Measurements from ENCODE around the gene PPIP5K1. TPM values are rescaled to one million over a fixed set of nuclear protein-coding genes. Genes with fewer than 3 reads are reported as not detected.

Gene PPIP5K1
- total RNA-seq, 1 experiment from 2014 or later: 50.9 TPM

- no peaks in the 10 kb centered on the region for H3K9me3 ChIP-seq (ENCODE audit: insufficient read depth, low read depth)
- TF ChIP-seq EZH2 (IDR thresholded peaks at IDR 0.05; ENCODE audit: low read depth) (no peak), CTCF (conservative IDR thresholded peaks at IDR 0.05) (peak; percentile 39; the same call in 1 of the 2 replicates)
- peak overlapping the region; percentile 87; the same call in 1 of the 2 replicates for H3K4me3 ChIP-seq
- POLR2A ChIA-PET (ENCODE audit: unreplicated experiment): interaction anchor here (0.6 to 0.7 kb wide), 2 partner anchors 18 to 257 kb away, joined by 10 to 17 read pairs; partner anchors contain the start of gene TP53BP1
- no peak overlapping the region for H2AFZ ChIP-seq
- H3F3A ChIP-seq (ENCODE audit: insufficient read depth, low read depth): no peaks in the 10 kb centered on the region; the same call in 1 of the 2 replicates
- intact Hi-C loops (cut with micrococcal nuclease; ENCODE audit: unreplicated experiment): no loop called here
- H3K79me2 ChIP-seq (ENCODE audit: low read depth): no peaks in the 10 kb centered on the region
- peak overlapping the region; percentile 95 for H3K4me2 ChIP-seq
- H3K9me2 ChIP-seq (ENCODE audit: insufficient read depth): no peaks in the 10 kb centered on the region
- H4K20me1 ChIP-seq (ENCODE audit: insufficient read depth): no peaks in the 10 kb centered on the region
- no peak overlapping the region for H3K27ac ChIP-seq
- no peaks in the 10 kb centered on the region for H3K36me3 ChIP-seq (ENCODE audit: low read depth)
- H3K4me1 ChIP-seq (replicated peaks; ENCODE audit: insufficient read depth): 0 out of 2 replicates have a peak, but pooled peaks cover 5% of the 10 kb centered on the region
- no TSS peak for BruUV-seq (replicated peaks)
- peak; percentile 24 to 40 for DNase-seq
- H3K27me3 ChIP-seq (ENCODE audit: insufficient read depth, low read depth): no peaks in the 10 kb centered on the region
- CTCF ChIA-PET: no interaction called here
Measured at GRCh38 chr15:43511012-43511885, 78.8 kb downstream of the PPIP5K1 start.

- CTCF ChIA-PET: no interaction called here
Measured at GRCh38 chr15:43510200-43511011, 79.6 kb downstream of the PPIP5K1 start.

More at GRCh38 chr15:43510200-43511011, 79.6 kb downstream of the PPIP5K1 start:
- Histone ChIP-seq H4K20me1 (ENCODE audit: insufficient read depth) (no peaks in the 10 kb centered on the region), H3K27ac (no peak overlapping the region), H3F3A (ENCODE audit: insufficient read depth, low read depth) (no peaks in the 10 kb centered on the region; the same call in 1 of the 2 replicates), H3K36me3 (ENCODE audit: low read depth) (no peaks in the 10 kb centered on the region), H3K4me2 (peak overlapping the region; percentile 95), H3K9me2 (ENCODE audit: insufficient read depth) (no peaks in the 10 kb centered on the region), H3K9me3 (ENCODE audit: insufficient read depth, low read depth) (no peaks in the 10 kb centered on the region), H2AFZ (peak overlapping the region; percentile 94), H3K79me2 (ENCODE audit: low read depth) (no peaks in the 10 kb centered on the region), H3K27me3 (ENCODE audit: insufficient read depth, low read depth) (no peaks in the 10 kb centered on the region), H3K4me3 (peak overlapping the region; percentile 87), H3K4me1 (replicated peaks; ENCODE audit: insufficient read depth) (0 out of 2 replicates have a peak, but pooled peaks cover 5% of the 10 kb centered on the region)
- TF ChIP-seq EZH2 (IDR thresholded peaks at IDR 0.05; ENCODE audit: low read depth): no peak
- TF ChIP-seq CTCF (conservative IDR thresholded peaks at IDR 0.05): no peak
- POLR2A ChIA-PET (ENCODE audit: unreplicated experiment): interaction anchor here (0.6 to 0.7 kb wide), 2 partner anchors 18 to 258 kb away, joined by 10 to 17 read pairs; partner anchors contain the start of gene TP53BP1
- intact Hi-C loops (cut with micrococcal nuclease; ENCODE audit: unreplicated experiment): no loop called here
- BruUV-seq (replicated peaks): TSS peak; percentile 92
- peak; percentile 90 to 97 for DNase-seq
